Measurements from ENCODE around the gene PXDN.

PXDN gene

GRCh38 chr2:1730015-1730927 lies 14.0 kb downstream of the PXDN start:
- TF ChIP-seq CTCF (conservative IDR thresholded peaks at IDR 0.05; ENCODE audit: low read depth, low read length): no peak
- Histone ChIP-seq H3K4me3 (IDR thresholded peaks at IDR 0.05; ENCODE audit: insufficient read depth, low read depth, low read length) (no peak overlapping the region), H3K4me1 (ENCODE audit: low read depth, poor library complexity, severe bottlenecking) (no peaks in the 10 kb centered on the region), H3K4me2 (no peak overlapping the region), H3K36me3 (ENCODE audit: insufficient read depth) (no peaks in the 10 kb centered on the region), H3K79me2 (ENCODE audit: insufficient read depth, low read depth) (no peaks in the 10 kb centered on the region), H2AFZ (ENCODE audit: low read depth) (no peak overlapping the region), H3K27me3 (ENCODE audit: insufficient read depth, low read depth) (no peaks in the 10 kb centered on the region), H4K20me1 (ENCODE audit: insufficient read depth) (no peaks in the 10 kb centered on the region), H3K27ac (no peak overlapping the region), H3K9ac (no peak overlapping the region)

GRCh38 chr2:1729242-1729641 lies 15.1 kb downstream of the PXDN start:
- Histone ChIP-seq H3K4me3 (IDR thresholded peaks at IDR 0.05; ENCODE audit: insufficient read depth, low read depth, low read length) (no peak overlapping the region), H3K27ac (no peak overlapping the region), H3K27me3 (ENCODE audit: insufficient read depth, low read depth) (no peaks in the 10 kb centered on the region), H3K4me1 (ENCODE audit: low read depth, poor library complexity, severe bottlenecking) (no peaks in the 10 kb centered on the region), H4K20me1 (ENCODE audit: insufficient read depth) (no peaks in the 10 kb centered on the region), H3K4me2 (no peak overlapping the region), H3K79me2 (ENCODE audit: insufficient read depth, low read depth) (no peaks in the 10 kb centered on the region), H2AFZ (ENCODE audit: low read depth) (no peak overlapping the region), H3K36me3 (ENCODE audit: insufficient read depth) (no peaks in the 10 kb centered on the region), H3K9ac (no peak overlapping the region)
- TF ChIP-seq CTCF (conservative IDR thresholded peaks at IDR 0.05; ENCODE audit: low read depth, low read length): no peak

GRCh38 chr2:1728821-1729220 lies 15.5 kb downstream of the PXDN start:
- no peaks in the 10 kb centered on the region for H3K36me3 ChIP-seq (ENCODE audit: insufficient read depth)
- H3K79me2 ChIP-seq (ENCODE audit: insufficient read depth, low read depth): no peaks in the 10 kb centered on the region
- H4K20me1 ChIP-seq (ENCODE audit: insufficient read depth): no peaks in the 10 kb centered on the region
- H3K27me3 ChIP-seq (ENCODE audit: insufficient read depth, low read depth): no peaks in the 10 kb centered on the region
- no peak overlapping the region for H3K4me3 ChIP-seq (IDR thresholded peaks at IDR 0.05; ENCODE audit: insufficient read depth, low read depth, low read length)
- no peaks in the 10 kb centered on the region for H3K4me1 ChIP-seq (ENCODE audit: low read depth, poor library complexity, severe bottlenecking)
- H3K4me2 ChIP-seq: no peak overlapping the region
- H3K9ac ChIP-seq: no peak overlapping the region
- no peak overlapping the region for H3K27ac ChIP-seq
- H2AFZ ChIP-seq (ENCODE audit: low read depth): no peak overlapping the region
- no peak for TF ChIP-seq CTCF (conservative IDR thresholded peaks at IDR 0.05; ENCODE audit: low read depth, low read length)

- Histone ChIP-seq H3K79me2 (ENCODE audit: insufficient read depth, low read depth) (no peaks in the 10 kb centered on the region), H3K27ac (no peak overlapping the region), H4K20me1 (ENCODE audit: insufficient read depth) (no peaks in the 10 kb centered on the region), H3K9ac (no peak overlapping the region), H3K4me2 (no peak overlapping the region), H3K4me3 (IDR thresholded peaks at IDR 0.05; ENCODE audit: insufficient read depth, low read depth, low read length) (no peak overlapping the region), H2AFZ (ENCODE audit: low read depth) (no peak overlapping the region), H3K36me3 (ENCODE audit: insufficient read depth) (no peaks in the 10 kb centered on the region), H3K4me1 (ENCODE audit: low read depth, poor library complexity, severe bottlenecking) (no peaks in the 10 kb centered on the region), H3K27me3 (ENCODE audit: insufficient read depth, low read depth) (no peaks in the 10 kb centered on the region)
- no peak for TF ChIP-seq CTCF (conservative IDR thresholded peaks at IDR 0.05; ENCODE audit: low read depth, low read length)
Measured at GRCh38 chr2:1727796-1728474, 16.4 kb downstream of the PXDN start.
